ENCODE results near the gene SPCS3.
A peak's percentile ranks its signal among the peaks of the same experiment; 100 is the strongest.
"Not testable (repeated sequence)": the region's sequence is repeated elsewhere in the genome, so short reads cannot be mapped to it uniquely, and the experiment has no call there.

The SPCS3 gene

GRCh38 chr4:176306837-176307665 is 12.7 kb upstream of the SPCS3 start:
- no peak for FAIRE-seq

GRCh38 chr4:176307666-176307930 is 12.2 kb upstream of the SPCS3 start:
- FAIRE-seq, result no peak

GRCh38 chr4:176308441-176308840 is 11.3 kb upstream of the SPCS3 start:
- FAIRE-seq, result no peak

- FAIRE-seq, result no peak
Measured at GRCh38 chr4:176309046-176309445, 10.7 kb upstream of the SPCS3 start.

- no peak for FAIRE-seq
Measured at GRCh38 chr4:176309772-176310171, 10.0 kb upstream of the SPCS3 start.

GRCh38 chr4:176313596-176314336 is 6.0 kb upstream of the SPCS3 start:
- FAIRE-seq, result no peak

- no peak for FAIRE-seq
Measured at GRCh38 chr4:176319151-176319703, 539 bp upstream of the SPCS3 start.

- FAIRE-seq, result no peak
Measured at GRCh38 chr4:176320340-176320975, 692 bp downstream of the SPCS3 start.

GRCh38 chr4:176320976-176321361 is 1.2 kb downstream of the SPCS3 start:
- FAIRE-seq, result no peak

GRCh38 chr4:176321589-176321988 is 1.8 kb downstream of the SPCS3 start:
- FAIRE-seq, result no peak

GRCh38 chr4:176323511-176324160 is 3.9 kb downstream of the SPCS3 start:
- no peak for FAIRE-seq

- not testable (repeated sequence) for FAIRE-seq
Measured at GRCh38 chr4:176324876-176325275, 5.1 kb downstream of the SPCS3 start.

- FAIRE-seq, result no peak
Measured at GRCh38 chr4:176333076-176333475, 13.3 kb downstream of the SPCS3 start.

- no peak for FAIRE-seq
Measured at GRCh38 chr4:176334066-176334465, 14.3 kb downstream of the SPCS3 start.

- no peak for FAIRE-seq
Measured at GRCh38 chr4:176335421-176335820, 15.7 kb downstream of the SPCS3 start.

- no peak for FAIRE-seq
Measured at GRCh38 chr4:176339936-176340761, 20.4 kb downstream of the SPCS3 start.

- peak; percentile 69 for FAIRE-seq
Measured at GRCh38 chr4:176340871-176341685, 21.3 kb downstream of the SPCS3 start.

- FAIRE-seq, result no peak
Measured at GRCh38 chr4:176342384-176342783, 22.6 kb downstream of the SPCS3 start.

- no peak for FAIRE-seq
Measured at GRCh38 chr4:176343286-176343685, 23.5 kb downstream of the SPCS3 start.

- FAIRE-seq, result not testable (repeated sequence)
Measured at GRCh38 chr4:176345346-176345745, 25.6 kb downstream of the SPCS3 start.

- not testable (repeated sequence) for FAIRE-seq
Measured at GRCh38 chr4:176346836-176347235, 27.1 kb downstream of the SPCS3 start.

All from colon (tissue), 2 donors.